Pancreas (tissue), 10 donors: ENCODE data around the gene MED13. TPM values are rescaled to one million over a fixed set of nuclear protein-coding genes. Genes with fewer than 3 reads are reported as not detected.
A peak's percentile ranks its signal among the peaks of the same experiment; 100 is the strongest.
"Not testable (repeated sequence)": the region's sequence is repeated elsewhere in the genome, so short reads cannot be mapped to it uniquely, and the experiment has no call there.

Experiments used
- ATAC-seq, 4 donors: fragments of 200-7000 bp; cut with Tn5 transposase; one replicate each; pipeline versions ENCODE4 v1.8.0 to v1.9.1; 2020; ENCODE audit warnings: mild to moderate bottlenecking in 4 of 4, moderate library complexity in 4 of 4
- DNase-seq, 6 donors: peaks; one replicate each; pipeline ENCODE4 v3.0.0-alpha.2; 2020
- FAIRE-seq: peaks from 2 replicates; lab custom pipeline; 2012; peaks lifted over from hg19 to GRCh38; lab: Jason Lieb, UNC
- H3K27ac ChIP-seq, 4 donors: fragments of 200-600 bp; sonication (generic); 1 replicate in 3 of 4; 2 replicates in 1 of 4; pipeline versions ENCODE4 v1.5.0 to v1.8.0; 2020
- H3K27me3 ChIP-seq, 4 donors: fragments of 200-600 bp; one replicate each; pipeline ENCODE4 v1.8.0; 2021
- H3K36me3 ChIP-seq, 3 donors: fragments of 200-600 bp; sonication (generic) in 1 of 3; one replicate each; pipeline versions ENCODE4 v1.5.0 to v1.8.0; 2020 to 2021
- H3K4me1 ChIP-seq, 3 donors: fragments of 200-600 bp; one replicate each; pipeline ENCODE4 v1.8.0; 2021
- H3K4me3 ChIP-seq, 4 donors: fragments of 200-600 bp; sonication (generic) in 2 of 4; one replicate each; pipeline versions ENCODE4 v1.5.0 to v1.8.0; 2020 to 2021
- H3K9me3 ChIP-seq, 4 donors: fragments of 200-600 bp; one replicate each; pipeline ENCODE4 v1.8.0; 2021
- WGBS, 2 donors: extraction: QIAGEN DNeasy Blood & Tissue Kit; methylation state at CpG; one replicate each; pipeline ENCODE4 v1.1.7; 2013; 5-methylcytosine and 5-hydroxymethylcytosine counted together
- intact Hi-C, 3 donors: fragments of 100-400 bp; cut with DNase I; formaldehyde crosslinking; loops; one replicate each; pipeline versions ENCODE4 v1.11.1 to v1.14.2; 2022
- polyA plus RNA-seq, 2 donors: library from polyadenylated mRNA; stranded (reverse); fragments of 200-250 nt; gene quantifications; one replicate each; pipeline ENCODE4 v1.2.3, GENCODE V29; 2013
- total RNA-seq, 6 donors: library from RNA; stranded (reverse); fragmentation: NEBNext Ultra II Directional in 4 of 6; extraction: Animal tissue kit (Norgen Biotek cat#: 25700) in 4 of 6; gene quantifications; one replicate each; pipeline versions ENCODE4 v1.2.1 to v1.2.4, GENCODE V29; 2021 to 2023
- TF ChIP-seq, protein P1 (sequence below), 4 donors: fragments of 200-600 bp; sonication (generic) in 3 of 4; IDR thresholded peaks; one replicate each; pipeline versions ENCODE4 v1.5.0 to v1.8.0; 2021; ENCODE audit warnings: antibody characterized with exemption in 4 of 4
- donor health status: healthy with polysubstance abuse.
- donor health status: DM: no; HTN: no; CAD: no; lungs with moderate emphysema.
- donor health status: DM: no; HTN: no; CAD: no.
- donor health status: control.
- donor health status: control.
- donor health status: Bipolar disorder and iron deficiency.
- donor health status: DM: yes; HTN: yes; CAD: no.
- donor health status: DM: no; HTN: no; CAD: no.
- donor health status: DM: no; HTN: no; CAD: no.
- donor health status: DM: yes; HTN: yes; CAD: no.

Gene MED13
- total and polyA plus RNA-seq, 8 donors: 5.0 to 39.8 (median 27.6) TPM

- H3K9me3 ChIP-seq: no peaks in the 10 kb centered on the region
- FAIRE-seq (no peak), ATAC-seq (no peak), DNase-seq (no peak)
- H3K4me3 ChIP-seq: no peak overlapping the region
- H3K4me1 ChIP-seq: peaks cover 0 to 6% (median 0%) of the 10 kb centered on the region in 3 donors
- no peak overlapping the region for H3K27ac ChIP-seq
- intact Hi-C loops: no loop called here
- H3K27me3 ChIP-seq: no peaks in the 10 kb centered on the region
- 70 to 76% methylated on average over 3 of the region's 3 CpGs for WGBS, 2 donors
- TF ChIP-seq, protein P1, sequence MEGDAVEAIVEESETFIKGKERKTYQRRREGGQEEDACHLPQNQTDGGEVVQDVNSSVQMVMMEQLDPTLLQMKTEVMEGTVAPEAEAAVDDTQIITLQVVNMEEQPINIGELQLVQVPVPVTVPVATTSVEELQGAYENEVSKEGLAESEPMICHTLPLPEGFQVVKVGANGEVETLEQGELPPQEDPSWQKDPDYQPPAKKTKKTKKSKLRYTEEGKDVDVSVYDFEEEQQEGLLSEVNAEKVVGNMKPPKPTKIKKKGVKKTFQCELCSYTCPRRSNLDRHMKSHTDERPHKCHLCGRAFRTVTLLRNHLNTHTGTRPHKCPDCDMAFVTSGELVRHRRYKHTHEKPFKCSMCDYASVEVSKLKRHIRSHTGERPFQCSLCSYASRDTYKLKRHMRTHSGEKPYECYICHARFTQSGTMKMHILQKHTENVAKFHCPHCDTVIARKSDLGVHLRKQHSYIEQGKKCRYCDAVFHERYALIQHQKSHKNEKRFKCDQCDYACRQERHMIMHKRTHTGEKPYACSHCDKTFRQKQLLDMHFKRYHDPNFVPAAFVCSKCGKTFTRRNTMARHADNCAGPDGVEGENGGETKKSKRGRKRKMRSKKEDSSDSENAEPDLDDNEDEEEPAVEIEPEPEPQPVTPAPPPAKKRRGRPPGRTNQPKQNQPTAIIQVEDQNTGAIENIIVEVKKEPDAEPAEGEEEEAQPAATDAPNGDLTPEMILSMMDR (IDR thresholded peaks at IDR 0.05): no peak
- H3K36me3 ChIP-seq: no peaks in the 10 kb centered on the region
These were observed 10.3 kb upstream of the MED13 start for GRCh38 chr17:62075308-62075815.

DNA sequence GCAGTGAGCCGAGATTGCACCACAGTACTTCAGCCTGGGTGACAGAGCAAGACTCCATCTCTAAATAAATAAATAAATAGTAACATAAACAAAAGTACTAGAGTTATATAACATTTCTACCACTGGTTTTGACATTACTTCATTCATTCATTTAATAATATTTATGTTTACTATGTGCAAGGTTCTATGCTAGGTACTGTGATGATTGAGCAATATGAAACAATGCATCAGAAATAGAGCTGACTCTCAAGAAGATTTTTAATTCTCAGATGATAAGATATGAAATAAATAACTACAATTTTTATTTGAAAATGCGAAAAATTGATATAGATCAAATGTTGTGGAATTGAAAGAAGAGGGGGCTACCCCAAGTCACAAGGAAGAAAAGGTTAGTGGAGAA lies 8.9 kb upstream of the MED13 start:
- ATAC-seq (no peak), DNase-seq (no peak), FAIRE-seq (no peak)
- TF ChIP-seq, protein P1 (IDR thresholded peaks at IDR 0.05): no peak
- peaks cover 0 to 6% (median 0%) of the 10 kb centered on the region in 3 donors for H3K4me1 ChIP-seq
- intact Hi-C loops: no loop called here
- H3K4me3 ChIP-seq: no peak overlapping the region
- no peak overlapping the region for H3K27ac ChIP-seq
- H3K27me3 ChIP-seq: no peaks in the 10 kb centered on the region
- WGBS, 2 donors: 96 to 97% methylated on average over 2 of the region's 2 CpGs
- no peaks in the 10 kb centered on the region for H3K9me3 ChIP-seq
- no peaks in the 10 kb centered on the region for H3K36me3 ChIP-seq

DNA sequence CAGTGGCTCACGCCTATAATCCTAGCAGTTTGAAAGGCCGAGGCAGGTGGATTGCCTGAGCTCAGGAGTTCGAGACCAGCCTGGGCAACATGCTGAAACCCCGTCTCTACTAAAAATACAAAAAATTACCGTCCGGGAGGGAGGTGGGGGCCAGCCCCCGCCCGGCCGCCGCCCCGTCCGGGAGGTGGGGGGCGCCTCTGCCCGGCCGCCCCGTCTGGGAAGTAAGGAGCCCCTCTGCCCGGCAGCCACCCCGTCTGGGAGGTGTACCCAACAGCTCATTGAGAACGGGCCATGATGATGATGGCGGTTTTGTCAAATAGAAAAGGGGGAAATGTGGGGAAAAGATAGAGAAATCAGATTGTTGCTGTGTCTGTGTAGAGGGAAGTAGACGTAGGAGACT lies 7.8 kb upstream of the MED13 start:
- ATAC-seq, H3K9me3 ChIP-seq, FAIRE-seq, H3K27me3 ChIP-seq, H3K36me3 ChIP-seq, DNase-seq, H3K4me3 ChIP-seq, intact Hi-C loops, H3K27ac ChIP-seq, H3K4me1 ChIP-seq: not testable (repeated sequence)
- 92 to 95% methylated on average over 20 to 21 of the region's 21 CpGs for WGBS, 2 donors

DNA sequence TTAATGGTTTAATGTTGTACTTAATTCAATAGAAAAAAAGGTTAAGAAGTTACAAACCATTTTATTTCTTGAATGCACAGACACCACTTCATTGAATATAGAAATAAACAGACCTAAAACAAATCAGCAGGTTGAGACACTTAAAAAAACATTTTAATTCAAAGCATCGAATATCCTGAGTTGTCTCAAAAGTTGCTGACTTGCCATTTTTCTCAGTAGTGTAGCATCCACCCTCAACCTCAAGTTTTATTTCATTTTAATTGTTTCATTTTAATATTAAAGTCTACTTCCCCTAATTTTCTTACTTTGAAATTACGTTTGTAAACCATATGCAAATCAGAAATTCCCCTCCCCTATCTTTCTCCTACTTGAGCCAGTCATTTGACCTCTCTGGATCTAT lies 5.8 kb upstream of the MED13 start:
- H3K36me3 ChIP-seq: no peaks in the 10 kb centered on the region
- H3K4me3 ChIP-seq: no peak overlapping the region
- TF ChIP-seq, protein P1 (IDR thresholded peaks at IDR 0.05): no peak
- FAIRE-seq (no peak), DNase-seq (no peak), ATAC-seq (no peak)
- WGBS, 2 donors: 79 to 90% methylated on average over 2 of the region's 2 CpGs
- peaks cover 12 to 17% (median 16%) of the 10 kb centered on the region in 3 donors for H3K4me1 ChIP-seq
- no peaks in the 10 kb centered on the region for H3K27me3 ChIP-seq
- H3K9me3 ChIP-seq: no peaks in the 10 kb centered on the region
- no peak overlapping the region for H3K27ac ChIP-seq
- intact Hi-C loops: no loop called here

DNA sequence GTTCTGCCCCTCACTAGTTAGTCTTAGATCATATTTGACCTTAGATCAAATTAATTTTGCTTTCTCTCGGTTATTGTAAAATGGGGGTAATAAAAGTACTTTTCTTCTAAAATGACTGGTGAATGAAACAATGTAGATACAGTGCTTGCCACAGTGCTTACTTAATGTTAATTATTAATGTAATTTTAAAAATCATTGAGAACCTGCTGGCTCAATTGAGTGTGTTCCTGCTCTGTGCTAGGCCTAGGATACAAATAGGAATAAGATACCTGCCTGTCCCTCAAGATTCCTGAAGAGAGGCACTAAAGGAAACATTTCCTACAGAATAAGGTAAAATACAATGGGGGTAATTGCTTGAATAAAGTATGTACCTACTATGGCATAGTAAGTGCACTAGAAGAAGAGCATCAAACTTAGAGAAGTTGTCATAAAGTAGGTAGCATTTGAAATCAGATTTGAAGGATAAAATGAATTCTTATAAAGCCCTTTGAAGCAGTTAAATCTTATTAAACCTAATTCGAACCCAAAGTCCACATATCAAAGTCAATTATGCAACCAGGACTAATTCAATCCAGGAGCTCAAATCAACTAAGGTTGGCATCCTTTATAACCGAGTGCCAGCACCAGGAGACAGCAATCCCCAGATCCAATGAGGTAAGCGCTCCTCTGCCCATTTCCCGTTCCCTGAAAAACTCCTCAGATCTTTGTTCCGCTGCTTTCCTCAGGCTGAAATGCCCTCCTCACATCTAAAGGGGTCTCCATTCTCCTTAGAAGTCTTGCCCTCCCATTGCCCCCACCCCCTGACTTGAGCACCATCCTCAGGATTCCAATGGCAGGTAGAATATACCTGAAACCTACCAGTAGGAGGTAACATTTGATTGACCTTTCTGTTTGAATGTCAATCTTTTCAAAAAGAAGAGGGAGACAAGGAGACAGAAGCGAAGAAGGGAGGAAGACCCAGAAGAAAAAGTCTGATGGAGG lies 2.4 kb upstream of the MED13 start:
- Histone ChIP-seq H3K9me3 (no peaks in the 10 kb centered on the region), H3K4me3 (no peak overlapping the region), H3K27ac (peak overlapping the region; percentile 20 to 99 (median 96)), H3K36me3 (no peaks in the 10 kb centered on the region), H3K27me3 (no peaks in the 10 kb centered on the region), H3K4me1 (peaks cover 16 to 26% (median 24%) of the 10 kb centered on the region in 3 donors)
- TF ChIP-seq, protein P1 (IDR thresholded peaks at IDR 0.05): no peak
- DNase-seq (no peak), ATAC-seq (peak; percentile 17 to 28 (median 22)), FAIRE-seq (no peak)
- intact Hi-C loops: no loop called here
- 68 to 69% methylated on average over 7 of the region's 7 CpGs for WGBS, 2 donors
